ENCODE measurements around the gene CIDEB. TPM values are rescaled to one million over a fixed set of nuclear protein-coding genes. Genes with fewer than 3 reads are reported as not detected.

The CIDEB gene
- total and polyA plus RNA-seq, 2 of the 13 experiments (the other 11 are each of a cell fraction or from before 2014, with no cell fraction given): 35.8 to 110 TPM

DNA sequence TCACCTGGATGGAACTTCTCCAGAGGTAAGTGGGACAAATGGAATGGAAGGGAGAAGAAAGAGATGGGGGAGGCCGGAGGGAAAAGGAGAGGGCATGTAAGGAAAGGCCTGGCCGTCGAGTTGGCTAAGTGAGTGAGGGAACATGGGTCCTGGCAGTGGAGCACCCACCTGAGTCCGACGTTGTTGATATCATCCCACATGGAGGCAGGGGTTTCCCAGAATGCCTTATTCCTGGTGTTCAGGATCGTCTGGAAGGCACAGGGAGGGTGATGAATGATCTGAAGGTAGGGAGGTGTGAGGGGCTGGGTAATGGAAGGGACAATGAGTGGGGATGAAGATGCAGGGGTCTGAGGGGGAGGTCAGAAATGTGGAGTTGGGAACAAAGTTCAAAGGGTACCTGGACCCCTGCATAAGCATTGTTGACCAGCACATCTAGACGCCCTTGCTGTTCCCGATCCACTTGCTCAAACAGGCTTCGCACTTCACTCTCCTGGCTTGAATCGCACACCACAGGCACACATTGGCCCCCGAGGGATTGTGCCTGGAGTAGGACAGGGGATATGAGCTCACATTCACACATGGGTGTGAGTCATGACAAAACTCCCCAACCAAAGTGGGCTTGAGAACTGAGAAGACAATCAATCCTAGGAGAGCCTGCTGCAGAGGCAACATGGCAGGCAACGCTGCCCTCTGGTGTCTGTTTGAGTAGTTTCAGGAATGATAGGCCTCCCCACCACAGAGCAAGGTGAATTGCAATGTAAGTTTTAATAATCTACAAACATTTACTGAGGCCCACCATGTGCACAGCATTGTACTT is 11.2 kb downstream of the CIDEB start (continued):
- TF ChIP-seq MAFF (IDR thresholded peaks at IDR 0.05; ENCODE audit: low read depth, low read length): no peak
- TF ChIP-seq ESRRA (CRISPR knock-in tag; IDR thresholded peaks at IDR 0.05; ENCODE audit: low read depth): peak; percentile 55; the same call in 1 of the 2 replicates
- TF ChIP-seq, protein P1, sequence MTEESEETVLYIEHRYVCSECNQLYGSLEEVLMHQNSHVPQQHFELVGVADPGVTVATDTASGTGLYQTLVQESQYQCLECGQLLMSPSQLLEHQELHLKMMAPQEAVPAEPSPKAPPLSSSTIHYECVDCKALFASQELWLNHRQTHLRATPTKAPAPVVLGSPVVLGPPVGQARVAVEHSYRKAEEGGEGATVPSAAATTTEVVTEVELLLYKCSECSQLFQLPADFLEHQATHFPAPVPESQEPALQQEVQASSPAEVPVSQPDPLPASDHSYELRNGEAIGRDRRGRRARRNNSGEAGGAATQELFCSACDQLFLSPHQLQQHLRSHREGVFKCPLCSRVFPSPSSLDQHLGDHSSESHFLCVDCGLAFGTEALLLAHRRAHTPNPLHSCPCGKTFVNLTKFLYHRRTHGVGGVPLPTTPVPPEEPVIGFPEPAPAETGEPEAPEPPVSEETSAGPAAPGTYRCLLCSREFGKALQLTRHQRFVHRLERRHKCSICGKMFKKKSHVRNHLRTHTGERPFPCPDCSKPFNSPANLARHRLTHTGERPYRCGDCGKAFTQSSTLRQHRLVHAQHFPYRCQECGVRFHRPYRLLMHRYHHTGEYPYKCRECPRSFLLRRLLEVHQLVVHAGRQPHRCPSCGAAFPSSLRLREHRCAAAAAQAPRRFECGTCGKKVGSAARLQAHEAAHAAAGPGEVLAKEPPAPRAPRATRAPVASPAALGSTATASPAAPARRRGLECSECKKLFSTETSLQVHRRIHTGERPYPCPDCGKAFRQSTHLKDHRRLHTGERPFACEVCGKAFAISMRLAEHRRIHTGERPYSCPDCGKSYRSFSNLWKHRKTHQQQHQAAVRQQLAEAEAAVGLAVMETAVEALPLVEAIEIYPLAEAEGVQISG (CRISPR knock-in tag; IDR thresholded peaks at IDR 0.05): peak; percentile 90
- no peak for TF ChIP-seq ZFP62 (CRISPR knock-in tag; IDR thresholded peaks at IDR 0.05)
- no peak for TF ChIP-seq ZNF382 (CRISPR knock-in tag; IDR thresholded peaks at IDR 0.05; ENCODE audit: borderline replicate concordance)
- no peak for TF ChIP-seq GTF2F1 (IDR thresholded peaks at IDR 0.05; ENCODE audit: low read length)
- no peak for TF ChIP-seq ZNF616 (CRISPR knock-in tag; IDR thresholded peaks at IDR 0.05; ENCODE audit: low read depth)
- TF ChIP-seq KLF15 (CRISPR knock-in tag; IDR thresholded peaks at IDR 0.05; ENCODE audit: borderline replicate concordance): no peak
- TF ChIP-seq ISX (CRISPR knock-in tag; conservative IDR thresholded peaks at IDR 0.05): no peak
- TF ChIP-seq ZNF781 (CRISPR knock-in tag; IDR thresholded peaks at IDR 0.05; ENCODE audit: borderline replicate concordance, not compliant biosample characterization): no peak
- no peak for TF ChIP-seq ZNF367 (CRISPR knock-in tag; IDR thresholded peaks at IDR 0.05; ENCODE audit: borderline replicate concordance)
- no peak for TF ChIP-seq RFXAP (CRISPR knock-in tag; IDR thresholded peaks at IDR 0.05; ENCODE audit: borderline replicate concordance)
- TF ChIP-seq EEA1 (CRISPR knock-in tag; IDR thresholded peaks at IDR 0.05; ENCODE audit: borderline replicate concordance): no peak
- TF ChIP-seq, protein P2, sequence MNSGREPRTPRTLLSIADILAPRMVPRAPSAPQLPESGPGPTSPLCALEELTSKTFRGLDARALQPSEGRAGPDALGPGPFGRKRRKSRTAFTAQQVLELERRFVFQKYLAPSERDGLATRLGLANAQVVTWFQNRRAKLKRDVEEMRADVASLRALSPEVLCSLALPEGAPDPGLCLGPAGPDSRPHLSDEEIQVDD (CRISPR knock-in tag; IDR thresholded peaks at IDR 0.05; ENCODE audit: borderline replicate concordance): no peak
- peak; percentile 67 for TF ChIP-seq SAP130 (CRISPR knock-in tag; IDR thresholded peaks at IDR 0.05; ENCODE audit: low read depth)
- TF ChIP-seq REPIN1 (CRISPR knock-in tag; IDR thresholded peaks at IDR 0.05; ENCODE audit: borderline replicate concordance, low read depth): no peak
- TF ChIP-seq LCORL (IDR thresholded peaks at IDR 0.05): no peak
- peak; percentile 49; the same call in 1 of the 2 replicates for TF ChIP-seq LCORL (CRISPR knock-in tag; IDR thresholded peaks at IDR 0.05)
- TF ChIP-seq HDAC6 (IDR thresholded peaks at IDR 0.05; ENCODE audit: low read depth, low read length): no peak
- no peak for TF ChIP-seq SRF (IDR thresholded peaks at IDR 0.05; ENCODE audit: low read depth, low read length)
- TF ChIP-seq ZNF782 (CRISPR knock-in tag; IDR thresholded peaks at IDR 0.05; ENCODE audit: borderline replicate concordance): peak; percentile 55; the same call in 1 of the 2 replicates
- no peak for TF ChIP-seq ZNF225 (CRISPR knock-in tag; IDR thresholded peaks at IDR 0.05)
- TF ChIP-seq GFI1 (CRISPR knock-in tag; IDR thresholded peaks at IDR 0.05; ENCODE audit: borderline replicate concordance): no peak
- TF ChIP-seq MEIS2 (CRISPR knock-in tag; IDR thresholded peaks at IDR 0.05): no peak
- no peak; the same call in 1 of the 2 replicates for TF ChIP-seq ISL2 (CRISPR knock-in tag; IDR thresholded peaks at IDR 0.05)
- TF ChIP-seq ZNF816 (CRISPR knock-in tag; IDR thresholded peaks at IDR 0.05; ENCODE audit: borderline replicate concordance): no peak
- TF ChIP-seq ZNF558 (CRISPR knock-in tag; IDR thresholded peaks at IDR 0.05; ENCODE audit: borderline replicate concordance): no peak
- TF ChIP-seq ZNF564 (CRISPR knock-in tag; IDR thresholded peaks at IDR 0.05): no peak
- TF ChIP-seq ZSCAN22 (CRISPR knock-in tag; IDR thresholded peaks at IDR 0.05): no peak
- no peak for TF ChIP-seq RORA (CRISPR knock-in tag; IDR thresholded peaks at IDR 0.05)

All from HepG2 (cell line).